Dendritic cell treated with granulocyte-macrophage colony-stimulating factor and Interleukin-4, amounts not matched to agents 40 ng/mL and 50 ng/mL, for 4 days (primary cell): Measurements from ENCODE around the gene FBXO31.

Experiments used
- H3K27ac Mint-ChIP-seq: one replicate; pipeline ENCODE4 v1.8.0; 2022; ENCODE audit warnings: mild to moderate bottlenecking, mixed read lengths
- H3K27me3 Mint-ChIP-seq: one replicate; pipeline ENCODE4 v1.8.0; 2022; ENCODE audit warnings: mild to moderate bottlenecking, mixed read lengths
- H3K36me3 Mint-ChIP-seq: one replicate; pipeline ENCODE4 v1.8.0; 2022; ENCODE audit warnings: low read depth, mixed read lengths
- H3K4me1 Mint-ChIP-seq: one replicate; pipeline ENCODE4 v1.8.0; 2022; ENCODE audit warnings: low read depth, mixed read lengths
- H3K4me3 Mint-ChIP-seq: one replicate; pipeline ENCODE4 v1.8.0; 2022; ENCODE audit warnings: mild to moderate bottlenecking, moderate library complexity, mixed read lengths
- H3K9me3 Mint-ChIP-seq: one replicate; pipeline ENCODE4 v1.8.0; 2022; ENCODE audit warnings: mixed read lengths
- intact Hi-C: fragments of 100-400 bp; cut with micrococcal nuclease; formaldehyde crosslinking; loops from one replicate; pipeline ENCODE4 v1.15.0; 2022

Gene FBXO31

GRCh38 chr16:87353613-87354012, 30.0 kb downstream of the FBXO31 start:
- Mint-ChIP-seq H3K36me3 (peaks cover 46% of the 10 kb centered on the region), H3K4me3 (no peak overlapping the region), H3K4me1 (no peaks in the 10 kb centered on the region), H3K27me3 (peaks cover 19% of the 10 kb centered on the region), H3K9me3 (no peaks in the 10 kb centered on the region), H3K27ac (no peak overlapping the region)
- intact Hi-C loops = no loop called here

DNA sequence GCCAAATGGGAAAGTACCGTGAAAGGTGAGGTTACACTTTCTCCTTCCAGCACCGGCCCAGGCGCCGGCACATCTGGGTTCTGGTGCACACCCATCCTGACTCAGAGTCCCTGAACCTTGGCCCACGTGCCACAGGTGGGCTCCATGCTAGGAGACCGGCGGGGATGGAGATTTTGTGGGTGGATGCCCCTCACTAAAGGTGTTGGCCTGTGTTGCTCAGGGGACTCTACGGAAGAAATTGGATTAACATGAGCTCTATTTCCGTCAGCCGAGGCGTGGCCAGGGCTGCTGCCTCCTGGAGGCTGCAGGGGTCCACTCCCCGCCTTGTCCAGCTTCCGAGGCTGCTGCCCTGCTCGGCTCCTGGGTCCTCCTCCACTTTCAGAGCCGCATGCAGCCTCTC, 30.8 kb downstream of the FBXO31 start:
- Mint-ChIP-seq H3K36me3 (peaks cover 41% of the 10 kb centered on the region), H3K27me3 (peaks cover 15% of the 10 kb centered on the region), H3K27ac (no peak overlapping the region), H3K4me1 (no peaks in the 10 kb centered on the region), H3K4me3 (no peak overlapping the region), H3K9me3 (no peaks in the 10 kb centered on the region)
- intact Hi-C loops = no loop called here

DNA sequence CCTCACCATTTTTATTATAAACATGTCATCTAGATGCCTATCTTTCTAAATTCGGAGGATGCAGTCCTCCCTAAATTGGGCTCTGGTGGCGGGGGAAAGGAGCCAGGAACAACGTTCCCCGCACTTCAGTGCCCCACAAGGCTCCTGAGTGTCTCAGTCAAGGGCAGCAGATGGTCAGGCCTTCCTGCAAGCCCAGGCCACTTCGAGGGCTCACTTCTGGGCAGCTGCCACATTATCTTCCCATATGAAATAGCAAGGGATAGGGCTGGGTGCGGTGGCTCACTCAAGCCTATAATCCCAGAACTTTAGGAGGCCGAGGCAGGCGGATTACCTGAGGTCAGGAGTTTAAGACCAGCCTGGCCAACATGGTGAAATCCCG, 32.3 kb downstream of the FBXO31 start:
- Mint-ChIP-seq H3K36me3 (peaks cover 36% of the 10 kb centered on the region), H3K27ac (no peak overlapping the region), H3K27me3 (peaks cover 10% of the 10 kb centered on the region), H3K4me1 (no peaks in the 10 kb centered on the region), H3K9me3 (no peaks in the 10 kb centered on the region), H3K4me3 (no peak overlapping the region)
- intact Hi-C loops = no loop called here

DNA sequence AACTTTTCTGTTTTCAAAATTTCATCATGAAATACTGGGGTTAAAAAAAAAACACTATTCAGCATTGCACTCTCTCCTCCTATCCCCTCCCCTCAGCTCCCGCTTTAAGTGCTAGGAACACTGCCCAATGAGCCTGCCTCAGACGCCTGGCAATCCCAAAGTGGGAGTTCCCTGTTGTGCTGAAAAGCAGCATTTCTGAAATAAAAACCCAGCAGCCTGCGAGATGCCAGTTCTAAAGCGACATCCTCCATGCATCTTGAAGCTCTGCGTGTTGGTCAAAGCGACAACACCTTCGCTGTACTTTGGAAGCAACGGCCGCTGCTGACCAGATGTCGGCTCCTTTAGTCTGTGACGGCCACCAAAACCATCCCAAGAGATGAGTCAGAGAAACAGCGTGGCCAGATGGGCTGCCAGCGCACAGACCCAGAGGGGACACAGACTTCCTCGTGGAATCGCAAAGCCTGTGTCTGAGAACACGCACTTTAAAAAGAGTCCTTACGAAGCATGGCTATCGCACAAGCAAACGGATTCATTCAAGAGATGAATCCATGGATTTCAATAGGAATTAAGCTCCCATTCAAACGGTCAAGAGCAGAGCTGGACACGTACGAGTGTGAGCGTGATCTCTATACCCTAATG, 32.8 kb downstream of the FBXO31 start:
- Mint-ChIP-seq H3K4me3 (no peak overlapping the region), H3K4me1 (no peaks in the 10 kb centered on the region), H3K27me3 (peaks cover 7% of the 10 kb centered on the region), H3K27ac (no peak overlapping the region), H3K9me3 (no peaks in the 10 kb centered on the region), H3K36me3 (peaks cover 36% of the 10 kb centered on the region)
- intact Hi-C loops = no loop called here

DNA sequence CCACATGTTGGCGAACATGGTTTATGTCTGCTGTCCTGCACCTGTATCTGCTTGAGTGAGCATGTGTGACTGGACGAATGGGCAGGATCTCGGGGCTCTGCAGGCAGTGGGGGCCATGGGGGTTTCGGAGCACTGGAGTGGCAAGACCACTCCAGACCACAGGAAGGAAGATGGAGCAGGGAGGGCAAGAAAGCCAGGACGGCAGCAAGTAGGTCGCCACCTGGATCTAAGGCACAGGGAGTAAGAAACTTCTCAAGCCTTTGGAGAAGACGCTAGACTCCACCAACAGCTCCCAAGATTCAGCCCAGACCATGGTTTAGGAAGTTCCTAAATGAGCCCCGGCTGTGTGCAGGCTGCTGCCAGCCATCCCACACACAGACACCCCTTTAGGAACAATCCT, 33.5 kb downstream of the FBXO31 start:
- peaks cover 5% of the 10 kb centered on the region for H3K4me1 Mint-ChIP-seq
- peaks cover 39% of the 10 kb centered on the region for H3K36me3 Mint-ChIP-seq
- intact Hi-C loops = no loop called here
- H3K27ac Mint-ChIP-seq = no peak overlapping the region
- no peak overlapping the region for H3K4me3 Mint-ChIP-seq
- H3K27me3 Mint-ChIP-seq = peaks cover 8% of the 10 kb centered on the region
- no peaks in the 10 kb centered on the region for H3K9me3 Mint-ChIP-seq

GRCh38 chr16:87348616-87349157, 34.9 kb downstream of the FBXO31 start:
- H3K36me3 Mint-ChIP-seq = peaks cover 53% of the 10 kb centered on the region
- intact Hi-C loops = no loop called here

DNA sequence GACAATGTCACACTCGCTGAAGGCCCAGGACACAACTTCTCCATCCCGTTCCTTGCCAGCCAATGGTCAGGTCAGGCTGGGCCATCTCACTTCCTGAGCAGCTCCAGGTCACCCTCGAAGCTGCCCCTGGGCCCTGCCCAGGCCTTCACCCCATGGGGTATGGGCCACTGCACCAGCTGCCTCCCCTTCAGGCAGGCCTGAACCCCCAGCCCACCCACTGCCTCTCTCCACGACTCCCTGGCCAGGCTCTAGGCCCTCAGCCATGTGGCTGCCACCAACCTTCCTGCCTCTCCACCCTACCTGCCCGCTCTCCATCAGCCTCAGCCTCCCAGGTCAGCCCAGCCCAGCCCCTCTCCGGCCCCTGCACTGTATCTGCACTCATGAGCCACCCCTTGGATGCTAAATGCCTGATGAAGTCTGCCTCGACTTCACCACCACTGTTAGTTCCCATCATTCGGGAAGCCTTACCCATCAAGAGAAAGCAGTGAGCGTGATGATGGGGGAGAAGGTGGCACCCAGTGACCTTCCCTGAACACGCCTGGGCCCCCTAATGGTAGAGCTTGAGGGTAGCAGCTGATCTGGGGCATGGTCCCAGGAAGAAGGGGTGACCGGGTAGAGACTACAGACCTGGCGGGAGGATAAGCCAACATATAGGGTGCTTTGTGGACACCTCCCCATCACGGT, 35.5 kb downstream of the FBXO31 start:
- peaks cover 55% of the 10 kb centered on the region for H3K36me3 Mint-ChIP-seq
- no peak overlapping the region for H3K4me3 Mint-ChIP-seq
- H3K27me3 Mint-ChIP-seq = peaks cover 11% of the 10 kb centered on the region
- H3K27ac Mint-ChIP-seq = no peak overlapping the region
- peaks cover 5% of the 10 kb centered on the region for H3K4me1 Mint-ChIP-seq
- no peaks in the 10 kb centered on the region for H3K9me3 Mint-ChIP-seq
- intact Hi-C loops = no loop called here

More at GRCh38 chr16:87348616-87349157, 34.9 kb downstream of the FBXO31 start:
- peaks cover 5% of the 10 kb centered on the region for H3K4me1 Mint-ChIP-seq
- H3K27me3 Mint-ChIP-seq = peaks cover 11% of the 10 kb centered on the region
- H3K9me3 Mint-ChIP-seq = no peaks in the 10 kb centered on the region
- H3K27ac Mint-ChIP-seq = no peak overlapping the region
- no peak overlapping the region for H3K4me3 Mint-ChIP-seq

DNA sequence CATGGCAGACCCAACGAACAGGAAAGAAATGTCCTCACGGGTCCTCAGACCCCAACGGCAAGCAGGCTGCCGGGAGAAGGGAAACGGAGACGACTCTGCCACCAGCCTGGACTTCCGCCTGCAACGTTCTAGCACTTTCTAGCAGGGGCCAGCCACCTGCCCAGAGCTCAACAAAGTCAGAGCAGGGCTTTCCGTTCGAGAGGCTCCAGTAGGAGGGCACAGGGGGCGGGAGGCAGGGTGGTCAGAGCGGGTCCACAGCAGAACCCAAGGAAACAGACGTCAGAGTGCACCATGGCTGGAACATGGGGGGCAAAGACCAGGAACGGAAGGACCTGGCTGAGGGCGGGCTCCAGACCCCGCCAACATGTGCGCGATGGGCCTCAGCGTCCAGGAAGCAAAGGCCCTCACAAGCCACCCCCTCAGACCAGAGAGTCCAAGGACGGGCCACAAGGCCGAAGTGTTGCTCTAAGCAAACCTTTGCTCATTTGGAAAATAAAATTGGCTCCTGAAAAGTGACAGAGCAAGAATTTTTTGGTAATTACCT, 37.0 kb downstream of the FBXO31 start:
- Mint-ChIP-seq H3K4me1 (peaks cover 5% of the 10 kb centered on the region), H3K9me3 (no peaks in the 10 kb centered on the region), H3K4me3 (no peak overlapping the region), H3K27me3 (peaks cover 11% of the 10 kb centered on the region), H3K27ac (no peak overlapping the region), H3K36me3 (peaks cover 68% of the 10 kb centered on the region)
- intact Hi-C loops = no loop called here

GRCh38 chr16:87345726-87346424, 37.7 kb downstream of the FBXO31 start:
- Mint-ChIP-seq H3K36me3 (peaks cover 73% of the 10 kb centered on the region), H3K4me1 (peaks cover 5% of the 10 kb centered on the region), H3K27ac (no peak overlapping the region), H3K9me3 (no peaks in the 10 kb centered on the region), H3K27me3 (peaks cover 10% of the 10 kb centered on the region), H3K4me3 (no peak overlapping the region)
- intact Hi-C loops = no loop called here

DNA sequence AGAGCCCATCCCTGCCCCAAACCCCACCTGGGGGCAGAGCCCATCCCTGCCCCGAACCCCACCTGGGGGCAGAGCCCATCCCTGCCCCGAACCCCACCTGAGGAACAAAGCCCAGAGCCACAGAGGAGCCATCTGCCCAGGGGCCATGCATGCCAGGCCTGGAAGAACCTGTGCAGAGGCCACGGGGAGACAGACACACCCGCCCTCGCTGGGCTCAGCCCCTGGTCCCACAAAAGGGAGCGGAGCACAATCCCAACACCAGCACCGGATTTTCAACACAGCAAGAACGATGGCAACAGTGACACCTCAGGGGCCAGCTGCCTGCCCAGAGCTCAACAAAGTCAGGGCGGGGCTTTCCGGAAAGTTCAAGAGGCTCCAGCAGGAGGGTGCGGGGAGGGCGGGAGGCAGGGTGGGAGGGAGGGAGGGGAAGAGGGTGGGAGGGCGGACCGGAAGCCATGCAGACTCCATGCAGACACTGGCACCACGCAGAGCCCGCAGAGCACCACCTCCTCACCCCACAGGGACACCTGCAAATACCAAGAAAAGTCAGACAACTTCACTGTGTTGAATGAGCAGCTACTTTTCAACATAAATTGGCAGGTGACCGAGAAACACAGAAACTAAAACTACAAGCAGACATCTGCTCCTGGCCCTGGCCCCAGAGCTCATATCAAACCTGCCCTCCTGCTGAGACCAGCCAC, 38.5 kb downstream of the FBXO31 start:
- no peak overlapping the region for H3K27ac Mint-ChIP-seq
- peaks cover 81% of the 10 kb centered on the region for H3K36me3 Mint-ChIP-seq
- no peaks in the 10 kb centered on the region for H3K9me3 Mint-ChIP-seq
- peaks cover 10% of the 10 kb centered on the region for H3K27me3 Mint-ChIP-seq
- H3K4me1 Mint-ChIP-seq = peaks cover 5% of the 10 kb centered on the region
- intact Hi-C loops = no loop called here
- H3K4me3 Mint-ChIP-seq = no peak overlapping the region

DNA sequence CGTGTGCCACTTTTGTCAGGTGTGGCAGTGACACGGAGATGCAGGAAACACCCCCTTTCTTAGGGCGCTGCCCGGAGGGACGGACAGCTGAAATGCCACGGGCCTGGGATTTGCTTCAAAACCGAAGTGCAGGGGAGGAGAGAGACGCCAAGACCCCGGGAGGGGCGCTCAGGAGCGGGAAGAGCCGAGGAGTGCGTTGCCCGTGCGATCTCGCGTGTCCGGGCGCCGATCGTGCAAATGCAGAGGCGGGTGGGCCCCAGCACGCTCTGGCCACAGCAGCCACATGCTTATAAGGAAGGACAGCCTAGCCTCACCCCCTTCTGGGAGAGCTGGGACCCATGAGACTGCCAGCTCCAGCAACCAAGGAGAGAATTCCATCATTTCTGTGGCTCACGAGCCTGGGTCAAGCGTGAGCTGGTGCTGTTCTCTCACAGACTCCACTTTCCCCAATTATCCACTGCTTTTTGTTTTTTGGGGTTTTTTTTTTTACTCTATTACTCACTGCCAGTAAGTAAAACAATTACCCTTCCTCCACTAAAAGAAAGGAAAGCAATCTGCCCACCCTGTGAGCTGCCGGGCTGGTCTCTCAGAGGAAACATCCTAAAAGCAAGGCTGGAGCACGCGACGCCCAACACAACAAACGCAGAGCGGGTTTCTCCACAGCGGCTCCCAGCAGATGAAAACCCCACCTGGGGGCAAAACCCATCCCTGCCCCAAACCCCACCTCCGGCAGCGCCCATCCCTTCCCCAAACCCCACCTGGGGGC, 39.2 kb downstream of the FBXO31 start:
- no peak overlapping the region for H3K4me3 Mint-ChIP-seq
- no peak overlapping the region for H3K27ac Mint-ChIP-seq
- peaks cover 10% of the 10 kb centered on the region for H3K27me3 Mint-ChIP-seq
- intact Hi-C loops = no loop called here
- peaks cover 5% of the 10 kb centered on the region for H3K4me1 Mint-ChIP-seq
- peaks cover 89% of the 10 kb centered on the region for H3K36me3 Mint-ChIP-seq
- no peaks in the 10 kb centered on the region for H3K9me3 Mint-ChIP-seq

DNA sequence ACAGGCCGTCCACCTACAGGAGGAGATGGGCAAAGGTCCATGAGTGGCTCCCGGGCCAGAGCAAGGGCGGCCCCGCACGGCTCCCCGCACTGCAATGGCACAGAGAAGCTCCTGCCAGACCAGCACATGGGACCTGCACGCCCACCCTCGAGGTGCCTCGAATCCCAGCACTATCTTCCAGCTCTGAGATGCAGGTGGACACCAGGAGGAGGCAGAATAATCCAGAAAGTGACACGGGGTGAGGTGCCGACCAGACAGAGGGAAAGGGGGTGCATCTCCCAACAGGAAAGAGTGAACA, 39.9 kb downstream of the FBXO31 start:
- Mint-ChIP-seq H3K4me3 (no peak overlapping the region), H3K27ac (no peak overlapping the region), H3K36me3 (peaks cover 89% of the 10 kb centered on the region), H3K9me3 (no peaks in the 10 kb centered on the region), H3K27me3 (peaks cover 15% of the 10 kb centered on the region), H3K4me1 (peaks cover 5% of the 10 kb centered on the region)
- intact Hi-C loops = no loop called here

- intact Hi-C loops = no loop called here
- peaks cover 5% of the 10 kb centered on the region for H3K4me1 Mint-ChIP-seq
- peaks cover 15% of the 10 kb centered on the region for H3K27me3 Mint-ChIP-seq
- H3K9me3 Mint-ChIP-seq = no peaks in the 10 kb centered on the region
- peaks cover 89% of the 10 kb centered on the region for H3K36me3 Mint-ChIP-seq
- no peak overlapping the region for H3K27ac Mint-ChIP-seq
- H3K4me3 Mint-ChIP-seq = no peak overlapping the region
Measured at GRCh38 chr16:87342978-87343752, 40.4 kb downstream of the FBXO31 start.
